ENCODE data around the gene TOM1. TPM values are rescaled to one million over a fixed set of nuclear protein-coding genes. Genes with fewer than 3 reads are reported as not detected.

TOM1 gene
- 32.9 and 33.4 TPM in 2 replicates for total RNA-seq

DNA sequence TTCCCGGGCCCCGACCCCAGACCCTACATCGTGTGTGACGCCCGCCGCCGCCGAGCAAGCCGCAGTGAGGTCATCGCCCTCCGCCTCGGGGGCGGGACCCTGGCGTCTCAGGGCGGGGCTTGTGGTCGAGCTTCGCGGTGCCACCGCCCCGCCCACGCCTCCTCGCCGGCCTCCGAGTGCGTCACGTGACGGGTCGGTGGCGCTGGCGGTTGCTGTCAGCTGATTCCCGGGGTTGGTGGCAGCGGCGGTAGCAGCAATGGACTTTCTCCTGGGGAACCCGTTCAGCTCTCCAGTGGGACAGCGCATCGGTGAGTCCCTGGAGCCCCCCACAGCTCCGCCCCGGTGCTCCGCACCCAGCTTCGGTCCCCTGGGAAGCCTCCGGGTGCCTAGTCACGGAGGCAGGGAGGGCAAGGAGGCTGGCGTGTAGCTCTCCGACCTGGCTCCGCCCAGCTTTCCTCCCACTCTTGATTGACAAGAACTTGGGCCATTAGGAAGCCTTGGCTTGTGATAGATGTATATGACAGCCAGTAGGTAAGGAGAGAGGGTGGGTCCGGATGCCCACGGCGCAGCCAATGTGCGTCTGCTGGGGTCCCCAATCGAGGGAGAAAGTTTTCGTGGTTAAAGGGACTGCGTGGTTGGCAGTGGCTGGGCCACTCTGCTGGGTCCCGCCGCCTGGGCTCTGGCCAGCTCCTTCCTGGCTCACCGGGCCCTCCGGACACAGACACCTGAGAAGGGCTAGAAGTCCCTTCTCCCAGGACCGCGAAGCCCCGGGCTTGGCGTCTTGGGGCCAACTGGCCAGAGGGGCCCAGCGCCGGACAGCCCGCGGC is at the start of gene TOM1:
Gene TOM1, plus strand, starts transcription at position 222 of the 827 bp plus-strand sequence. Its CDS starts 35 bp downstream, at position 257.

DNA sequence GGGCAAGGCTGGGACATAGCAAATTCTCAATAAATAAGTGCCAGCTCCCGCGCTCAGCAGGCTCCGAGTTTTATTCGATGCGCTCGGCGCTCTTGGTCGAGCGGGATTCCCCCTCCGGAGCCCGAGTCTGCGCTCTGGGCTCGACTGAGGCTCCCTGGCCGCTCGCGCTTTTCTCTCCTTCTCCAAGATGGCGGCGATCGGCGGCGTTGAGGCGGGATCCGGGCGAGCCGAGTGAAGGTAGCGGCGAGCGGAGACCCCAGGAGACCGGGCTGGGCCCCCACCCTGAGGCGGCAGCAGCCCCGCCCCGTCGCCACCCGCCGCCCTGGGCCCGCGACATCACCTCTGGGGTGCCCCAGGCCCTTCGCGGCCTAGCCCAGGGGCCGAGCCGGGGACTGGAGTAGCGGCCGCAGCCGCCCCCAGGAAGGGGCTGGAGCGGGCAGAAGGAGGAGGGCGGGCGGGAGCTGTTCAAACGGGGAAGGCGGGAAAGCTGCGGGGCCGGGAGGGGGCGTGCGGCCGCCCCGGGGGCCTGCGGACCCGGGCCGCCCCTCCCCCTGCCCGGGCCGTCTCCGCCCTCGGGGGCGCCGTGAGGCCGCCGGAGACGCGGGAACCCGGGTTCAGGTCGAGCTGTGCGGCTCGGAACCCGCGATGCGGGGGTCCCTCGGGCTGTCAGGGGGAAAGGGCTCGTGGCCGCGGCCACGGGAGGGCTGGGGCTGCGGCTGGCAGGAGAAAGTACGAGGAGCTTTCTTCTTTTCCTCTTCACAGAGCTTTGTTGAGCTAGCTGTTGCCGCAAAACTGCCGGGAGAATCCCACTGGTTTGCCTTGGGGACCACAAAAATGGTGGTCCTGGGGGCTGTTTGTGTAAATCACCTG is 42.1 kb upstream of the TOM1 start, which contains the start of gene HMGXB4:
Gene HMGXB4, plus strand, starts transcription at position 173 of the 870 bp plus-strand sequence. CDS start 4,898 bp downstream, outside the sequence.

DNA sequence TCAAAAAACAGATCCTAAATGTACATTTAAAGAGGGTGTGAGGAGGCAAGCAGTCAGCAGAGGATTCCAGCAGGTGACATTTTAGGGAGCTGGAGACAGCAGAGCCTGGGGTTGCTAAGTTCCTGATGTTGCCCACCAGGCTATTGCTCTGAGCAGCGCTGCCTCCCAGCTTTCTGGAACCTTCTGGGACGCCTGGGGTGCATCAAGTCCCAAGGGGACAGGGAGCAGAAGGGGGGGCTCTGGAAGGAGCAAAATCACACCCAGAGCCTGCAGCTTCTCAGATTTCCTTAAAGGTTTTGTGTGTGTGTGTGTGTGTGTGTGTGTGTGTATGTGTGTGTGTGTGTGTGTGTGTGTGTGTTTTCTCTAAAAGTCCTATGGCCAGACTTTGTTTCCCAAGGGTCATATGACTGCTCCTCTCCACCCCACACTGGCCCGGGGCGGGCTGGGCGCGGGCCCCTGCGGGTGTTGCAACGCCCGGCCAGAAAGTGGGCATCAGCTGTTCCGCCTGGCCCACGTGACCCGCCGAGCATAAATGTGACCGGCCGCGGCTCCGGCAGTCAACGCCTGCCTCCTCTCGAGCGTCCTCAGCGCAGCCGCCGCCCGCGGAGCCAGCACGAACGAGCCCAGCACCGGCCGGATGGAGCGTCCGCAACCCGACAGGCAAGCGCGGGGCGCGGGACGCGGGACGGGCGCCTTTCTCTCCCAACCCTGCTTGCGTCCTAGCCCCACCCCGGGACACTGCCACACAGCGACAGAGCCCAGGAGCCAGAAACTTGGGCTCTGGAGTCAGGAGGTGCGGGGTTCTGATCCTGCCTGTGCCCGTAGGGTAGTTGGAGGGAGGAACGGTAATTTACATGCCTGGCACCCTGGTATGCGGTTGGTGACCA is 81.1 kb downstream of the TOM1 start, which contains the start of gene HMOX1:
Gene HMOX1, plus strand, starts transcription at position 560 of the 887 bp plus-strand sequence. Its CDS starts 78 bp downstream, at position 638.

Other genes with a start within 250 kb of the TOM1 start
- gene ISX, start 233.7 kb upstream of the TOM1 start, total RNA-seq, result not detected in 2 replicates
- 13.8 and 16.5 TPM in 2 replicates for gene HMGXB4, start 42.4 kb upstream of the TOM1 start, total RNA-seq
- 86.8 and 237 TPM in 2 replicates for gene HMOX1, start 81.2 kb downstream of the TOM1 start, total RNA-seq
- 5.3 and 11.5 TPM in 2 replicates for gene MCM5, start 100.2 kb downstream of the TOM1 start, total RNA-seq
- under 0.01 and 0.46 TPM in 2 replicates for gene RASD2, start 240.9 kb downstream of the TOM1 start, total RNA-seq